Measurements from ENCODE around the gene ZIC4.

ZIC4 gene

GRCh38 chr3:147406028-147406931, at the start of gene ZIC4:
Gene ZIC4 (minus strand): TSS chr3:147406543. CDS start chr3:147402797, 3,746 bp downstream.
- DNase-seq: no peak

DNA sequence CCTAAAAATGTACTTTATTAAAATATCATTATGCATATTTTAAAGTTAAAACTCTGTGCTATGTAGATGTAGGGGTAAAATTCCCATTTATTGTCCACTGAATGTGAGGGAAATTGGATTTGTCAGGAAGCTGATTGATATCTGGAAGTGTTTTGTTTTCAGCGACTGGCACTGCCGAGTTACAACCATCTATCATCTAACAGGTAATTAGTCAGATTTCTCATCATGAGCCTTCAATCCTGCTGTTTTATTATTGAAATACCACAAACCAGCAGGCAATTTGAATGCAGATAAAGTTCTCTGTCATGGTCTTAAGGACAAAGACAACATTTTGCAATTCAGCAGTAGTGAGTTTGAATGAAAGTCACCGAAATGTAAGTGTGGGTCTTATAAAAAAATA, 43.3 kb upstream of the ZIC4 start:
- DNase-seq: no peak

- DNase-seq: no peak
Measured at GRCh38 chr3:147447224-147447623, 40.9 kb upstream of the ZIC4 start.

GRCh38 chr3:147431751-147432150, 25.4 kb upstream of the ZIC4 start:
- DNase-seq: no peak

GRCh38 chr3:147428754-147429153, 22.4 kb upstream of the ZIC4 start:
- no peak for DNase-seq

DNA sequence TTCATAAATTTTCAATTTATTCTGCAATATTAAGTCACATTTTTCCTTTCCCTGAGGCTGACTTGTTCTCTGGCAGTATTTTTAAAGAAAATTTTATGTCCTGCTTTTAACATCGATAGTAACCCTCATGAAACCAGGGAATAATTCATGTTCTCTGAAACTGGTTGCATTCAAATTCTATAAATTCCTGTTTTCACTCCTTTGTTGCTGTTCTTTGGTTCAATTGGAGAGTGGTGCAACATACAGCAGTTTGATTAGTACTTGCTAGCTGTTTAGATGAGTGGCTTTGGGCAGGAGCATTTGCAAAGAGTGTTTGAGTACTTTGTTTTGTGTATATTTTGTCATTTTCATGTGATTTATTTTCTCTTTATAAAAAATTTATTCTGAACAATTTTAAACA, 22.0 kb upstream of the ZIC4 start:
- no peak for DNase-seq

DNA sequence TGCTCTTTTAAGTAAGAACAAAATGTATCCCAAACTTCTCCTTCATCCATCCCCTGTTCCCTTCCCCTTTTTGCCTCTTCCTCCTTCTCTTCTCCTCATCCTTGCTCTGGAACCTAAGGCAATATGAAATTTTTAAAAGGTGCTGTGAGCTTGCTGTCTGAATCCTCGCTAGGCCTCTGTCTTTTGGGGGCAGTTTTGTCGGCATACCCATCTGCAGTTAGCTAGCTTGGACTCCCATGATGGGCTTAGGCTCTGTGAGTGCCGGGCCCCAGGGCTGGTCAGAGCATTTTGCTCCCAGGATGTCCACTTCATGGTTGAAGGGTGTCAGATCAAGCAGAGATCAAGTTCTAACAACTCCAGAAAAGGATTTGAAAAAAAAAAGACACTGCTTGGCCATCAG, 21.4 kb upstream of the ZIC4 start:
- no peak for DNase-seq

GRCh38 chr3:147426931-147427330, 20.6 kb upstream of the ZIC4 start:
- DNase-seq: no peak

- no peak for DNase-seq
Measured at GRCh38 chr3:147425388-147425850, 19.1 kb upstream of the ZIC4 start.

GRCh38 chr3:147424581-147425387, 18.4 kb upstream of the ZIC4 start:
- no peak for DNase-seq

GRCh38 chr3:147423798-147424580, 17.6 kb upstream of the ZIC4 start:
- DNase-seq: no peak

DNA sequence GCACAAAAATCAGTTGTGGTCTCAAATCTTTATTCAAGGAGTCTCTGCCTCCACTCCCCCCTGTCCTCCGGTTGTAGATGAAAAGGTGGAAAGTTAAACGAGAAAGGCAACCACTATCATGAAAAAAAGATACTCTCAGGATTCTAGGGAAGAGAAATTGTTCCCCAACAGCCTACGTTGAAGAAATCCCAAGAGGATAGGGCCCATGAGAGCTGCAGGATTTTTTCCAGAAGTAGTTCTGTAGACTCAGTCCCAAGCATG, 17.1 kb upstream of the ZIC4 start:
- no peak for DNase-seq

DNA sequence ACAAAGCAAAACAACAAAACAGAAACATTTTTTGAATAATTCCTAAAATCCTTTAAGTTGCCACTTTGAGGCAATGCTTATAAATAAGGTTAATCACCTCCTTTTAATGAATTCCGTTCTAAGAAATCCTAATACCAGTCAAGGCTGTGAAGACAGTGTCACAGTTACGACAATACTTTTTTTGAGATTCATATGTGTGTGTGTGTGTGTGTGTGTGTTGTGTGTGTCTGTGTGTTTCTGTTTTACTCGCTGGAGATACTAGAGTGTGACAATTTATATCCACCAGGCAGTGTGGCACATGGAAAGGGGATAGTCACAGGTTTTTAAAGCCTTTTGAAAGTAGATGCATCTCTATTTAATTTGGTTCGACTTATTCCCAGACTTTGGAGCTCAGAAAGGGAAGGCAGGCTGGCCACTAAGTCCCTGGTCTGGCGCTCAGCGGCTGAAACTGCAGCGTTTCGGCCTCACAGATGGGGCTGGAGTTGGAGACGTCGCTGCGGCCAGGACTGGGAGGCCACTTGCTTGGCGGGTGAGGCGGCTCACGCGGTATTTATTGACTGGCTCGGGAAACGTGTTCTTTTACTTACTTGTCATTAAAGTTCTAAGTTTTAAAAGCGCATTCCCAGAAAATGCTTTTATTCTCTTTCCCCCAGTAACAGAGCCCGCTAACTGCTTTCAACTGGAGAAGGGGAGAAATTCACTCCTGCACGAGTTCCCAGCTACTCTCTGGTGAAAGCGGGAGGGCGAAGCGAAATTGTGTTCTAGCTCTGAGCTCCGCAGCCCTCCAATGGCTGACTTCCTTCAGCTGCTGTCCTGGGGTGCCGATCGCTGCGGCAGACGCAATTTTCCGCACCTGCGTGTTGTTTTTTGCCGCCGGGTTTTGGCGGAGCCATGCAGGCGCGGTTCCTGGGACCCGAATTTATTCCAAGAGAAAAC, 16.5 kb upstream of the ZIC4 start:
- no peak for DNase-seq

DNA sequence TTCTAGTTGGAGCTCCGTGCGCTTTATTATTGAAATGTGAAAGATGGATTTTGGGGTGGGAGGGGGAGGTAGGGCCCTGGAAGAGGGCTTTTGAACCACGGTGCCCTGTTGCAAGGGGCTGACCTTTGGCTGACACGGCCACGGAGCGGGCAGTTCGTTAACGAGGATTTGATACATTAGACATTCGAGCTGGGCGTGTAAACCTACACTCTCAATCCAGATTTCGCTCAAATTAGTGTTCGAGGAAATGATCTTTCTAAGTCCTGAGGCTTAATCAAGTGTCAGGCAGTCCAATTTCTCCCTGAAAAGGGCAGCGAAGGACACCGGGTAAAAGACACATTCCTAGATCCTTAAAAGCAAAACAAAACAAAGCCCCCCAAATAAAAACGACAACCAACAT, 15.9 kb upstream of the ZIC4 start:
- DNase-seq: no peak

DNA sequence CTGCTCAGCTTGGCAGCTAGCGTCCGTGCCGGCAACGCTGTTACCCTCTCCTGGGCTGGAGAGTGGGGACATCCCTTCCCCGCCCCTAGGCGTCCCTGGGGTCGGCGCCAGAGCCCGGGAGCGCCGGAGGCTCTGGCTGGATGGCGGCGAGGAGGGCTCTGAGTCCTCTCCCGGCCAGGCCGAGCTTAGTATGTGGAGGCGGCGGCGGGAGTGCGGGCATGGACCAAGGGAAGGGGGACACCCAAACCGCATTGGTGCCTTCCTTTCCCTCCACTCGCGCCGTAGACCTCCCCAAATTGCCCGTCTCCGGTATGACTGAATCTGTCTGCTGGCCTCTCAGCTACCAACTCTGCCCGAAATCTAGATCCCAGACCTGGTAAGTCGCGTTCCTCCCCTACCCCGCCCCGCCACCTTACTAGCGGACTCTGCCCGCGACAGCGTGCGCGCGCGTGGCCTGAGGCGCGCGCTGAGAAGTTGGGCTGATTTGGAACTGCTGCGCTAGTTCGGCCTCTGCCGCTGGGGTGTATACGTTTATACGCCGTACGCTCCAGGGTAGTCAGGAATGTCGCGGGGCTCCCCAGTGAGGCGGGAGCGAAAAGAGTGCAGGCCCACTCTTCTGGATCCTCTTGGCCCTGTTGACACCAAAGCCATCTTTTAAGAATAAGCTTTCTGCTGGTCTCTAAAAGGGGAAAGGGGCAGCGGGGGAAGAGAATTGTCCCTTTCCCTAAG, 15.0 kb upstream of the ZIC4 start:
- DNase-seq: no peak

- no peak for DNase-seq
Measured at GRCh38 chr3:147420353-147421183, 14.2 kb upstream of the ZIC4 start.

DNA sequence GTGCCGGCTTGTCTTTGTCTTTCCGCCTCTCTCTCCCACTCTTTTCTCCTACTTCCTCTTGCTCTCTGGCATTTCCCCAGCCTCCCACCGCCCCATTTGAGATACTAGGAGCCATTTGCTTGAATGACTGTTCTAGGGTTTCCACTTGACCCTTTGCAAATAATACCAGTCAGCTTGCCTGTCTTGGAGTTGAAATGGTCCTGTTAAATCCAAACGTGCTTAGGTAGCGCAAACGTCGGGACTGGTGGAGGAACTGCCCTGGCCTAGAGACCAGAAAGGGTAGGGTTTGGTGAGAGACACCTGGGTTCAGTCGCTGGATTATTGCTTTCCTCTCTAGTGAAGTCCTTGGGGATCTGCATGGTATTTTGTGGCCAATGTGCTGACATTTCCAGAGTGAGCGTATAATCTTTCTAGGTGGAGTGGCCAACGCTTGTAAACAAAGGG, 13.5 kb upstream of the ZIC4 start:
- no peak for DNase-seq

GRCh38 chr3:147418808-147419701, 12.7 kb upstream of the ZIC4 start:
- no peak for DNase-seq

DNA sequence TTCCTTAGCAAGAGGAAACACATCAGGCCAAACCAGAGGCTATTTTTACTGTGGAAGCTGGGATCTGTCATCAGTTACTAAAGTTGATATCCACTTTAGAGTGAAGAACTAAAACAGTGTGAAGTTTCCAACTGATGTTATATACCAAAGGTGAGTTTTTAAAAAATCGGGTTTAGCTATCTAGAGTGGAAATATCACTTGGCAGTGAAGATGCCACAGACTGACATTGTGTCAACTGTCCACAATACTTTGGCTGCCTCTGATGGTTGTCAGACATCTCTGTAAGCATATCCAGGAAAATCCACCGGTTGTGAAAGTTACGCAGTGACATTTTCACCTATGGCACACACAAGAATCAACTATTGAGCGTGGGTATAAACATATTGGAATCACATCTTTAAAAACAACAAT, 12.0 kb upstream of the ZIC4 start:
- no peak for DNase-seq
